Stimulated activated CD8-positive, alpha-beta memory T cell treated with anti-CD3 and anti-CD28 coated beads, Interleukin-7, amount 100 ng/mL, for 48 hours (primary cell): Measurements from ENCODE around the gene MEIS2.

Experiments
- DNase-seq, 2 donors: peaks; one replicate each; pipeline ENCODE4 v3.0.0-alpha.2; 2020; ENCODE audit warnings: low read depth in 1 of 2; ENCODE audit errors: extremely low read depth in 1 of 2

The MEIS2 gene

GRCh38 chr15:37077623-37078351 is 22.6 kb downstream of the MEIS2 start:
- DNase-seq = no peak

GRCh38 chr15:37076543-37076942 is 23.8 kb downstream of the MEIS2 start:
- DNase-seq = no peak

GRCh38 chr15:37075777-37076176 is 24.6 kb downstream of the MEIS2 start:
- no peak for DNase-seq

- no peak for DNase-seq
Observed at GRCh38 chr15:37072181-37072580, 28.2 kb downstream of the MEIS2 start.

GRCh38 chr15:37071134-37071533 is 29.2 kb downstream of the MEIS2 start:
- DNase-seq = no peak

GRCh38 chr15:37070686-37071085 is 29.7 kb downstream of the MEIS2 start:
- no peak for DNase-seq

GRCh38 chr15:37061996-37062395 is 38.4 kb downstream of the MEIS2 start:
- no peak for DNase-seq

GRCh38 chr15:37059086-37059485 is 41.3 kb downstream of the MEIS2 start:
- DNase-seq = no peak

- DNase-seq = no peak
Observed at GRCh38 chr15:37058316-37058985, 41.9 kb downstream of the MEIS2 start.

- DNase-seq = no peak
Observed at GRCh38 chr15:37057831-37058230, 42.5 kb downstream of the MEIS2 start.

GRCh38 chr15:37057256-37057655 is 43.1 kb downstream of the MEIS2 start:
- DNase-seq = no peak

- no peak for DNase-seq
Observed at GRCh38 chr15:37056177-37057121, 43.9 kb downstream of the MEIS2 start.

GRCh38 chr15:37055481-37055880 is 44.9 kb downstream of the MEIS2 start:
- DNase-seq = no peak

GRCh38 chr15:37054336-37054735 is 46.0 kb downstream of the MEIS2 start:
- no peak for DNase-seq

GRCh38 chr15:37053166-37053565 is 47.2 kb downstream of the MEIS2 start:
- DNase-seq = no peak

- no peak for DNase-seq
Observed at GRCh38 chr15:37050345-37050744, 50.0 kb downstream of the MEIS2 start.

- no peak for DNase-seq
Observed at GRCh38 chr15:37046876-37047614, 53.3 kb downstream of the MEIS2 start.

GRCh38 chr15:37045859-37046740 is 54.2 kb downstream of the MEIS2 start:
- no peak for DNase-seq

- DNase-seq = no peak
Observed at GRCh38 chr15:37044915-37045648, 55.3 kb downstream of the MEIS2 start.
